Fibroblast of skin of abdomen (primary cell): ENCODE results near the gene TEX2.
"Not testable (repeated sequence)": the region's sequence is repeated elsewhere in the genome, so short reads cannot be mapped to it uniquely, and the experiment has no call there.

Source experiments
- DNase-seq: peaks from one replicate; pipeline ENCODE4 v3.0.0-alpha.2; 2013

Gene TEX2

GRCh38 chr17:64134216-64134970 is 128.7 kb downstream of the TEX2 start:
- no peak for DNase-seq

DNA sequence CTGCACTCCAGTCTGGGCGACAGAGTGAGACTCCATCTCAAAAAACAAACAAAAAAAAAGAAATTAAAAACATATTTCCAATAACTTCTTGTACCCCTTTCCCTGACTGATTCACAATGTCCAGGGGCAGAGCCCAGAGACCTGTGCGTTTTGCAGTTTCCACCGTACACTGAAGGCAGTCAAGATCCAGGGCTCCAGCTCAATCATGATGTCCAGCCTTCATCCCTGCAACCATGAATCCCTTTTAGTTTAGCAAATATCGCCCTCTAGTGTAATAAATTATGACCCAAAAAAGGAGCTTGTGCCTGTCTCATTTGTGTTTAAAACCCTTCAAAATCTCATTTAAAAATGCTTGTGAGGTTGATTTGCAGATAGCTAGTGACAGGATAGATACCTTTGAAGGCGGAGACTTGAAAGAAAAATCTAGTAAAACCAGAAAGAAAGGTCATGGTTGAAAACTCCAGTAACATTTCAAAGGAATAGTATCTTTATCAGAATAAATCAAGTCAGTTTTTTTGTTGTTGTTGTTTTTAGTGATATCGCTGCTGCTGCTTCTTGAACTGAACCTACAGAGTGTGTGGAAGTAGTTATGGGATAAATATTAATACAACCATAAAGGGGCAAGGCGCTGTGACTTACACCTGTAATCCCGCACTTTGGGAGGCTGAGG is 129.4 kb downstream of the TEX2 start:
- peak; percentile 68 for DNase-seq

DNA sequence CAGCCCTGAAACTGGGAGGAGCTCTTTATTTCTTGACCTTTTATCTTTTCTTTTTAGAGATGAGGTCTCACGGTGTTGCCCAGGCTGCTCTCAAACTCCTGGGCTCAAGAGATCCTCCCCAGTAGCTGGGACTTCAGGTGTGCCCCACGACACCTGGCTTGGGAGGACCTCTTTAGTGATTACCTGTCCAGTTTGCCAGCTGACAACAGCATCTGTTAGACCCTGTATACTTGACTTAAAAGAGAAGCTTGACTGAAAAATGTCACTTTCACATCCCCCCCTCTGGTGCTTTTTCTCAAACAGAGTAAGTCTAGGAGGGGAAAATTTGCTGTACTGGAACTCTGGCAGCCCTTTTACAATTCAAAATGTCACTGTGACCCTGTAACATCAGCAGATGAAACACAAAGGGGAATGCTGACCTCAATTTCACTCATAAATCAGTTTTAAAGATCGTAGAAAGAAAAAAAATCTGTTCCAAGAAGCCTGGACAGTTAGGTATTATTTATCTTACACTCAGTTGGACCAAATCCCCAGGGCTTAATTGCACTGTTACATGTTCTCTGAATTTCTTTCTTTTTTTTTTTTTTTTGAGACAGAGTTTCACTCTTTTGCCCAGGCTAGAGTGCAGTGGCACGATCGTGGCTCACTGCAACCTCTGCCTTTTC is 131.3 kb downstream of the TEX2 start:
- DNase-seq = no peak

DNA sequence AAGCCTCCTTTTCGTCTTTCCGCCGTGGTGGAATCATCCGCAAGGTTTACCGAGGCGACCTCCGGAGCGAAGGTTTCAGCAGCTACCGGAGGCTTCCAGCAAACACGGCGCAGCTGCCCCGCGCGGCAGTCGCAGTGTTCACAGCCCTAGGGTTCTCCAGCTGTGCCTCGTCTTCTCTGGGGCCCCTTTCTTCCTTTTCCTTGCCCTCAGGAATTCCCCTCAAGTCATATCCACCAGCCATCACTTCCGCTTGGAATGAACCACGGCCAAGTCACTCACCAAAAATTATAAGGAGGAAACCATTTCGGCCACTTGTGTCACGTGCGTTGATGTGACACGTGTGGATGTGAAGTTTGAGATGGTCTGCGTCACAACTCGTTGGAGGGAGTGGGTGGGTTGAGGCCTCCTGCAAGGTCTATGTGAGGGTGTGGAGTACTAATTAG is 132.5 kb downstream of the TEX2 start:
- DNase-seq = peak; percentile 66

GRCh38 chr17:64129765-64130558 is 133.1 kb downstream of the TEX2 start, which contains the start of gene ERN1:
Gene ERN1, minus strand, starts transcription at chr17:64130144. Its CDS starts 115 bp downstream, at chr17:64130029.
- peak; percentile 94 for DNase-seq

- no peak for DNase-seq
Observed at GRCh38 chr17:64129515-64129764, 133.6 kb downstream of the TEX2 start.

DNA sequence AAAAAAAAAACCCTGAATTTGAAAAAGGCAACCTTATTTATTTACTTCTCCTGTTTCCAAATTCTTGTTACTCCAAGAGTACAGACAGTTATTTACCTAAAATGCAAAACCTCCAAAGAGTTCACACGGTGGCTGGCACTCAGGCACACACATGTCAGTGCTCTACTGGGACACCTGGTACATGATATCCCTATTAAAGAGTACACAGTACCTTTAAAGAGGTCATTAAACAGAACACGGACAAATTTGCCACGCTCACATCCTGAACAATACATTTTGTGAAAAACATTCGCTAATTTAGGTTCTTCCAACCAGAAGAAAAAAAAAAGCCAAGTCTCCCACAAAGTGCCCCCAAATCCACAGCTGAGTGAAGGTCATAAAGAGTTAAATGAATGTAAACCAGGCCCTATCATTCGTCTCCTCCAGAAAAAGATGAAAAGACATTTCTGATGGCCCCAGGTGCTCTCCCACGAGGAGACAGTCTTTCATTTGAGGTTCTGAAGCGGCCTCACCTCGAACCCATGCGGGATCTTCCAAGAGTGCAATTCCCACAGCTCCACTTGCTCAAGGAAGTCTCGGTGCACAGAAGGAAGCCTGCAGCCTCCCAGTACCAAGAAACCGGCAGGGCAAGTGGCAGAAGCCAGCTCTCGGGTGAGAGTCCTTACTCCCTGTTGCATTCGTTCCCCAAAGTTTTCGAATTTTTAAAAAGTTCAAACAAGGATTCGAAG is 134.1 kb downstream of the TEX2 start:
- peak; percentile 34 for DNase-seq

DNA sequence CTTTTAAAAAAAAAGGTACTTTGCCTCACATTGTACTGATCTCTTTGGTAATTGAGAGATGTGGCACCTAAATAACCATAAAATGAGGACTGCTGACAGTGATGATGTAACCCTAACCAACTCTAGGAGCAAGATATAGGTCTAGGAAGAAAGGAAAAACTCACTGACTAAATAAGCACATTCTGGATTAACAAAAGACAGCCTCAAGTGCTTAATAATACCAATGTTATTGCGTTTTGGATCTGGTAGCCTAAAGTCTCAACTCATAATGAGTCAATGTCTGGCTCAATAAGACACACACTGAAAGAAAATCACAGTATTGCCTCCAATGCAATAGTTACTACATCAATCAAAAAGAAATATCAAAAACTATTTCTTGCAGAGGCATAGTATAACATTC is 136.1 kb downstream of the TEX2 start:
- DNase-seq = peak; percentile 65

DNA sequence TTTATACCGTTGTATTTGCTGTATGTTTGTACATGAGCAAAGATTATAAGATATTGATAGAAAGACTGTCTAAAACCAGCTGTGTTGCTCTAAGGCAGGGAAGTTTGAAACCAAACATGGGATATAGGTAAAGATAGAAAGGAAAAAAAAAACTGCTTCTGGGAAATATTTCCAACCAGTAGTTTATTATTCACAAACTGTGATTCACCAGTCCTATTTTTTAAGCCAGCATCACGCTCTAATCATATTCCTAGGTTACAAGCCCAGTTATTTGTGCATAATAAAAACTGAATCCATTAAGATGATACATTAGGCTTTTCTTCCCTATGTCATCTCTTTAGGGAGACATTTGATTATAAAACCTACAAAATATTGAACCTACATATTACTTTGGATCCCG is 137.1 kb downstream of the TEX2 start:
- DNase-seq = no peak

DNA sequence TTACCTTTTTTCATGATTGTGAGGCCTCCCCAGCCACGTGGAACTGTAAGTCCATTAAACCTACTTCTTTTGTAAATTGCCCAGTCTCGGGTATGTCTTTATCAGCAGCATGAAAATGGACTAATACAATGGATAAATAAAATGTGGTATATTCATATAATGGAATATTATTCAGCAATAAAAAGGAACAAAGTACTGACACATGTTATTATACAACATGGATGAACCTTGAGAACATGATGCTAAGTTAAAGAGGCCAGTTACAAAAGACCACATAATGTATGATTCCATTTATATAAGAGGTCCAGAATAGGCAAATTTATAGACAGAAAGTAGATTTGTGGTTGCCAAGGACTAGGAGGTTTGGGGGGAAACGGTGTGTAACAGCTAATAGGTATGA is 138.5 kb downstream of the TEX2 start:
- DNase-seq = no peak

DNA sequence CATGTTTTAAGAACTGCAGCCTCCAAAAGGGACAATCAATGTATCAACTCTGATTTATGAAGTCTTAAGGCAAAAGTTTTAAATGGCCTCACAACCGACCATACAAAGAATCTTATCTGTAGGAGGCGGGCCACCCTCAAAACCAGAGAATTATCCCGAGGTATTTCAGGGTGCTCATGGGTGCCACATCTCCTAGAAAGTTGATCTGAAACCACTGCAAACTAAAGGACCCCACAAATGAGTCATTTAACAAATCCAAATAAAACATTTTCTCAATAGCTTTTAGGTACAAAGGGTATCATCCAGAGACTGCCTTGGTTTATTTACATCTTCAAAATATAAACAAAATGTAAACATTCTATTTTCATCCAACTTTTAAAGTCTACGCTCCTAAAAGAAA is 139.9 kb downstream of the TEX2 start:
- no peak for DNase-seq

GRCh38 chr17:64120972-64121786 is 141.9 kb downstream of the TEX2 start:
- not testable (repeated sequence) for DNase-seq

GRCh38 chr17:64120159-64120810 is 142.8 kb downstream of the TEX2 start:
- no peak for DNase-seq

DNA sequence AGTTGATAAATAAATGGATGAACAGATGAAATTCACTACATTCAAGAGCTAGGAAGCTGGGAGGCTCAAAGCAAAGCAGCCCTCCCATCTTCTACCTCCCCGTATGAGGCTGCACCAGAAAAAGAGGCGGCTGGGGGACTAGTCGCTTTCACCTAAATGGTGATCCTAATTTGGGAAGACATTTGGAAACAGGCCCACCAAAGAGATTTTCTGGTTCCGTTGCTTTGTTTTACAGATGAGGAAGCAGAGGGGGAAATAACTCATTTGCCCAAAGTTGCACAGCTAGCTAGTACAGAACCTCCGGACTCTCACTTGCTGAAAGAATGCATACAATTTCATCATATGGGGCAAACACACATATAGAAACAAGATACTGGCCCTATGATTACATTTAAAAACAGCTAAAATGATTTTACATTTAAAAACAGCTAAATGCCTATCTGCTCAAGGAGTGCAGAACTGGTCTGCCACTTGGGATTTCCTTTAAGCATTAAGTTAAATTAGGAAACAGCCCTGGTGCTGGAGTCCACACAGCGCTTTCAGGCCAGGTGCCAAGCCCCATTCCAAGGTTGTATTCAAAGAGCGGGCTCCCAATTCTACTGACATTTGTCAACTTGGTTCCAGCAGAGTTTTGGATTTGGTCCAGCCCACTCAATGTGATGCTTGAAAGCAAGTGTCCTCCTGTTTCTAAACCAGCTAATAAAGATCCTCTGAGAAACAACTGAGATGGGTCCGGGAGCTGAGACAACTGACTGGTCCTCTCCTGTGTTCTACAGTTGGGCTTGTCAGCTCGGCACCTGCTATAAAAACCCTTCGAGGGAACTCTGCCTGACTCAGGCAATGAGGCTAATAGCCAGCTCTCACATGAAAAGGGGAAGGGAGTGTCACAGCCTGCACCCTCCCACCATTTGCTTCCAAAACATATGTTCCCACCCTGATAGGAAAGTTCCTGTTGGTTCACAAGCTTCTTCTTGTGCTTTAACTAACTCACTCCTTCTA is 144.8 kb downstream of the TEX2 start:
- DNase-seq = peak; percentile 25

- peak; percentile 81 for DNase-seq
Observed at GRCh38 chr17:64115822-64116534, 147.1 kb downstream of the TEX2 start.

DNA sequence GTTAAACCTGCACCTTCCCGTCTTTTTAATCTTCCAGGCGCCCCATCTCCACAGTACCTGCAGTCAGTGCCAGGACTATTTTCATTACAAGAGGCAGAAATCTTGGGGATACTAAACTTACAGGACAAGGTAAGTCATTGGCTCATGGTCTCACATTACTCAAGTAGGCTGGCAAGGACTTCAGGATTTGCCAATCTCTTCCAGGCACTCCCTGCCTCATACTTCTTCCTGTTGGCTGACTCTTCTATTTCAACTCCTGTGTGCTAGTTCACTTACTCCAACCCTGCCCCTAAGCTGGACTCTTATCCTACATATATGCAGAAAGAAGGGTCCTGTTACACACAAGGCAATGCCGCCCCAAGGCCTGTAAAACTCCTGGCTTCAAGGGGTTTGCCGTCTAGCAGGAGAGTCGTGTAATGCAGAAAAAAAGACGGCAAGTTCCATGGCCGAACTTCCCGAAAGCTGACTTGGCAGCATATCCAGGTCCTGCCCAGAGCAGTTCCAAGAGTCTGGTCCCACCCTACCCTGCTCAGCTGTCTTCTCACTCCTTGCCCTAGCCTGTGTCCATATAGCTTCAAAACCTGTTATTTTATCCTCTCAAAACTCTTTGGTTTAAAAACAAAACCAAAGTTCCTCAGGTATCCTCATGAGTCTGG is 147.9 kb downstream of the TEX2 start:
- DNase-seq = no peak

- no peak for DNase-seq
Observed at GRCh38 chr17:64113006-64113405, 150.1 kb downstream of the TEX2 start.

- DNase-seq = no peak
Observed at GRCh38 chr17:64111831-64112230, 151.2 kb downstream of the TEX2 start.
